H9 (cell line): ENCODE data around the gene PLD1. TPM values are rescaled to one million over a fixed set of nuclear protein-coding genes. Genes with fewer than 3 reads are reported as not detected.

ENCODE experiments used
- DNase-seq: peaks from one replicate; pipeline ENCODE4 v3.0.0-alpha.2; 2017
- H2AFZ ChIP-seq: one replicate; pipeline ENCODE4 v1.6.1; 2013; ENCODE audit warnings: mild to moderate bottlenecking, low read length, control low read depth, moderate library complexity
- H2AK5ac ChIP-seq: 2 replicates; pipeline ENCODE4 v1.6.1; 2013; ENCODE audit warnings: low read length, control low read depth, mixed read lengths; ENCODE audit not compliant: insufficient read length
- H2BK120ac ChIP-seq: one replicate; pipeline ENCODE4 v1.6.1; 2013; ENCODE audit warnings: low read depth, mild to moderate bottlenecking, low read length, control low read depth, inconsistent platforms; ENCODE audit not compliant: poor library complexity, severe bottlenecking
- H2BK12ac ChIP-seq: 2 replicates; pipeline ENCODE4 v1.6.1; 2013; ENCODE audit warnings: low read length, control low read depth, mixed read lengths, low read depth; ENCODE audit not compliant: insufficient read length
- H2BK15ac ChIP-seq: 2 replicates; pipeline ENCODE4 v1.6.1; 2013; ENCODE audit warnings: low read depth, low read length, control low read depth
- H2BK20ac ChIP-seq: one replicate; pipeline ENCODE4 v1.6.1; 2013; ENCODE audit warnings: low read depth, mild to moderate bottlenecking, low read length, control low read depth, inconsistent platforms; ENCODE audit not compliant: poor library complexity, severe bottlenecking
- H2BK5ac ChIP-seq: 2 replicates; pipeline ENCODE4 v1.6.1; 2013; ENCODE audit warnings: low read length, control low read depth, mixed read lengths; ENCODE audit not compliant: insufficient read length
- H3K14ac ChIP-seq: 2 replicates; pipeline ENCODE4 v1.6.1; 2013; ENCODE audit warnings: low read length, control low read depth; ENCODE audit not compliant: insufficient read depth
- H3K18ac ChIP-seq: 2 replicates; pipeline ENCODE4 v1.6.1; 2013; ENCODE audit warnings: low read depth, mild to moderate bottlenecking, mixed read lengths, low read length, control low read depth; ENCODE audit not compliant: insufficient read length
- H3K23ac ChIP-seq: 2 replicates; pipeline ENCODE4 v1.6.1; 2013; ENCODE audit warnings: low read length, control low read depth, mixed read lengths, low read depth; ENCODE audit not compliant: insufficient read length
- H3K23me2 ChIP-seq: 2 replicates; pipeline ENCODE4 v1.6.1; 2013; ENCODE audit warnings: low read depth, mild to moderate bottlenecking, mixed read lengths, low read length, control low read depth; ENCODE audit not compliant: insufficient read length, poor library complexity, severe bottlenecking
- H3K27ac ChIP-seq: 2 replicates; pipeline ENCODE4 v1.5.1; 2013; ENCODE audit warnings: low read length, control low read depth, mixed read lengths, low read depth; ENCODE audit not compliant: insufficient read length
- H3K27me3 ChIP-seq: 2 replicates; pipeline ENCODE4 v1.6.1; 2013; ENCODE audit warnings: low read length, control low read depth, inconsistent platforms; ENCODE audit not compliant: insufficient read depth
- H3K4ac ChIP-seq: 2 replicates; pipeline ENCODE4 v1.6.1; 2013; ENCODE audit warnings: low read depth, mild to moderate bottlenecking, control low read depth, inconsistent platforms, low read length, moderate library complexity
- H3K4me1 ChIP-seq: 2 replicates; pipeline ENCODE4 v1.6.1; 2013; ENCODE audit warnings: low read length, control low read depth, inconsistent platforms; ENCODE audit not compliant: insufficient read depth
- H3K4me2 ChIP-seq: 2 replicates; pipeline ENCODE4 v1.6.1; 2013; ENCODE audit warnings: low read length, control low read depth, mixed read lengths; ENCODE audit not compliant: insufficient read length, insufficient read depth
- H3K56ac ChIP-seq: 2 replicates; pipeline ENCODE4 v1.6.1; 2013; ENCODE audit warnings: low read depth, mild to moderate bottlenecking, mixed read lengths, low read length, control low read depth; ENCODE audit not compliant: insufficient read length
- H3K79me1 ChIP-seq: 2 replicates; pipeline ENCODE4 v1.6.1; 2013; ENCODE audit warnings: low read depth, mild to moderate bottlenecking, moderate library complexity, low read length, control low read depth, inconsistent platforms; ENCODE audit not compliant: insufficient read depth, poor library complexity, severe bottlenecking
- H3K79me2 ChIP-seq: 2 replicates; pipeline ENCODE4 v1.6.1; 2013; ENCODE audit warnings: low read length, control low read depth, inconsistent platforms; ENCODE audit not compliant: insufficient read depth
- H3K9ac ChIP-seq: 2 replicates; pipeline ENCODE4 v1.6.1; 2013; ENCODE audit warnings: low read length, control low read depth, mixed read lengths; ENCODE audit not compliant: insufficient read length; ENCODE audit errors: extremely low read depth
- H3K9me3 ChIP-seq: one replicate; pipeline ENCODE4 v1.6.1; 2013; ENCODE audit warnings: low read depth, low read length, inconsistent platforms; ENCODE audit not compliant: control insufficient read depth
- H3T11ph ChIP-seq: one replicate; pipeline ENCODE4 v1.6.1; 2013; ENCODE audit warnings: mild to moderate bottlenecking, low read length, control low read depth, inconsistent platforms
- H4K20me1 ChIP-seq: one replicate; pipeline ENCODE4 v1.6.1; 2013; ENCODE audit not compliant: control insufficient read depth, insufficient read length, insufficient read depth
- H4K5ac ChIP-seq: 2 replicates; pipeline ENCODE4 v1.6.1; 2013; ENCODE audit warnings: low read depth, mild to moderate bottlenecking, mixed read lengths, low read length, control low read depth; ENCODE audit not compliant: insufficient read length
- H4K8ac ChIP-seq: replicated peaks from 2 replicates; pipeline ENCODE4 v1.6.1; 2013; ENCODE audit warnings: low read length, control low read depth, mixed read lengths, low read depth; ENCODE audit not compliant: insufficient read length
- H4K91ac ChIP-seq: 2 replicates; pipeline ENCODE4 v1.6.1; 2013; ENCODE audit warnings: low read depth, mild to moderate bottlenecking, moderate library complexity, mixed read lengths, low read length, control low read depth; ENCODE audit not compliant: insufficient read length
- H3K27ac Mint-ChIP-seq, 3 experiments: 2 replicates in 2 of 3; 3 replicates in 1 of 3; pipeline ENCODE4 v1.8.0; 2020 to 2021; ENCODE audit warnings: mixed read lengths in 3 of 3, mild to moderate bottlenecking in 1 of 3, moderate library complexity in 1 of 3
- H3K27me3 Mint-ChIP-seq: 2 replicates; pipeline ENCODE4 v1.8.0; 2021; ENCODE audit warnings: low read depth, mild to moderate bottlenecking, moderate library complexity, mixed read lengths
- H3K36me3 Mint-ChIP-seq, 3 experiments: 2 replicates in 2 of 3; 3 replicates in 1 of 3; pipeline ENCODE4 v1.8.0; 2020 to 2021; ENCODE audit warnings: low read depth in 3 of 3, mixed read lengths in 3 of 3; ENCODE audit not compliant: insufficient read depth in 1 of 3
- H3K4me1 Mint-ChIP-seq, 2 experiments: 2 replicates each; pipeline ENCODE4 v1.8.0; 2020; ENCODE audit warnings: mixed read lengths in 2 of 2
- H3K4me3 Mint-ChIP-seq, 2 experiments: 2 replicates in 1 of 2; 3 replicates in 1 of 2; pipeline ENCODE4 v1.8.0; 2020 to 2021; ENCODE audit warnings: mild to moderate bottlenecking in 2 of 2, mixed read lengths in 2 of 2, moderate library complexity in 1 of 2
- H3K9me3 Mint-ChIP-seq, 2 experiments: 2 replicates in 1 of 2; 3 replicates in 1 of 2; pipeline ENCODE4 v1.8.0; 2020; ENCODE audit warnings: mild to moderate bottlenecking in 2 of 2, mixed read lengths in 2 of 2, moderate library complexity in 1 of 2
- WGBS: extraction: QIAGEN DNeasy Blood & Tissue Kit; methylation state at CpG from one replicate; pipeline ENCODE4 v1.1.7; 2013; ENCODE audit warnings: missing lambda C conversion rate, low lambda C conversion rate, mixed read lengths; ENCODE audit not compliant: insufficient read length; ENCODE audit errors: extremely low coverage; 5-methylcytosine and 5-hydroxymethylcytosine counted together
- total RNA-seq: library from RNA; stranded (reverse); gene quantifications from 2 replicates; pipeline ENCODE4 v1.2.1, GENCODE V29; 2021
- TF ChIP-seq, protein P1 (sequence below): fragments of 200-600 bp; sonication (generic); conservative IDR thresholded peaks from 3 replicates; pipeline ENCODE4 v1.8.0; 2021; ENCODE audit warnings: antibody characterized with exemption, mild to moderate bottlenecking

PLD1 gene
- total RNA-seq, 1 experiment from 2014 or later = 1.8 TPM

DNA sequence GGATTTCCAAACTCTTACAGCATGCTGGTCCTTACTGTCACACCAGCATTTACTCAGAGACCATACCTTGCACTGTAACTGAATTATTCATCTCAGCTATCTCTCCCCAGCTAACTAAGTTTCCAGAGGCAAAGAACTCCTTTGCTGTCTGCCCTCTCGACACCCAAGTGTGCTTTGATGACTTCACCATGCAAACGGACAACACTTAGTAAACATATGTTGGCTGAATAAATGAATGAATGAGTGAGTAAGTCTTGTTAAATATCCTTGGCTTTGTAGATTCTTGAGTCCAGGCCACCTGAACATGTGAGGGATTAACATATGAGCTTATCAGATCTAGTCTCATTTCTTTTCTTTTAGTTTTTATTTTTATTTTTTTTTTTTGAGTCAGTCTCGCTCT is 138.2 kb downstream of the PLD1 start:
- no peak for DNase-seq
- Histone ChIP-seq H3K9me3 (no peaks in the 10 kb centered on the region), H3K27ac (no peak overlapping the region), H3K4me2 (no peak overlapping the region), H3K56ac (no peak overlapping the region), H4K91ac (no peak overlapping the region), H3K23ac (no peak overlapping the region), H3K23me2 (no peaks in the 10 kb centered on the region), H2BK12ac (no peak overlapping the region), H3T11ph (no peak overlapping the region), H3K79me2 (no peaks in the 10 kb centered on the region), H3K79me1 (no peaks in the 10 kb centered on the region), H3K27me3 (no peaks in the 10 kb centered on the region), H2BK5ac (no peak overlapping the region), H4K8ac (no peak overlapping the region), H3K4me1 (no peaks in the 10 kb centered on the region), H2AFZ (no peak overlapping the region), H4K5ac (no peak overlapping the region), H2AK5ac (no peak overlapping the region), H3K4ac (no peak overlapping the region), H3K9ac (no peak overlapping the region), H3K18ac (no peak overlapping the region), H2BK15ac (no peak overlapping the region), H4K20me1 (no peaks in the 10 kb centered on the region), H3K14ac (no peak overlapping the region), H2BK20ac (no peak overlapping the region), H2BK120ac (no peak overlapping the region)
- Mint-ChIP-seq H3K4me1 (0 out of 4 replicates have a peak, but pooled peaks cover 0 to 2% of the 10 kb centered on the region in 2 experiments), H3K27ac (no peak overlapping the region), H3K27me3 (no peaks in the 10 kb centered on the region), H3K36me3 (no peaks in the 10 kb centered on the region), H3K4me3 (no peak overlapping the region), H3K9me3 (no peaks in the 10 kb centered on the region)
- WGBS = no CpG with 5 or more reads among the region's 3 CpGs
- TF ChIP-seq, protein P1, sequence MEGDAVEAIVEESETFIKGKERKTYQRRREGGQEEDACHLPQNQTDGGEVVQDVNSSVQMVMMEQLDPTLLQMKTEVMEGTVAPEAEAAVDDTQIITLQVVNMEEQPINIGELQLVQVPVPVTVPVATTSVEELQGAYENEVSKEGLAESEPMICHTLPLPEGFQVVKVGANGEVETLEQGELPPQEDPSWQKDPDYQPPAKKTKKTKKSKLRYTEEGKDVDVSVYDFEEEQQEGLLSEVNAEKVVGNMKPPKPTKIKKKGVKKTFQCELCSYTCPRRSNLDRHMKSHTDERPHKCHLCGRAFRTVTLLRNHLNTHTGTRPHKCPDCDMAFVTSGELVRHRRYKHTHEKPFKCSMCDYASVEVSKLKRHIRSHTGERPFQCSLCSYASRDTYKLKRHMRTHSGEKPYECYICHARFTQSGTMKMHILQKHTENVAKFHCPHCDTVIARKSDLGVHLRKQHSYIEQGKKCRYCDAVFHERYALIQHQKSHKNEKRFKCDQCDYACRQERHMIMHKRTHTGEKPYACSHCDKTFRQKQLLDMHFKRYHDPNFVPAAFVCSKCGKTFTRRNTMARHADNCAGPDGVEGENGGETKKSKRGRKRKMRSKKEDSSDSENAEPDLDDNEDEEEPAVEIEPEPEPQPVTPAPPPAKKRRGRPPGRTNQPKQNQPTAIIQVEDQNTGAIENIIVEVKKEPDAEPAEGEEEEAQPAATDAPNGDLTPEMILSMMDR = no peak
